ENCODE results near the gene CSH2. TPM values are rescaled to one million over a fixed set of nuclear protein-coding genes. Genes with fewer than 3 reads are reported as not detected.

Gene CSH2
- total and polyA plus RNA-seq, 2 donors (not counting 1 experiment from before 2014, with no cell fraction given) = not detected

- Histone ChIP-seq H3K4me1 (ENCODE audit: control insufficient read depth in 2 of 2, insufficient read depth in 2 of 2, low read length in 2 of 2) (peaks cover 13 to 26% of the 10 kb centered on the region in 2 donors), H3K27ac (ENCODE audit: low read length in 2 of 2) (no peak overlapping the region), H3K4me2 (replicated peaks; ENCODE audit: low read depth, low read length, poor library complexity, severe bottlenecking) (no peak overlapping the region), H3K27me3 (replicated peaks in 1 of 4; ENCODE audit: control extremely low read depth in 1 of 4, control insufficient read depth in 3 of 4, insufficient read depth in 4 of 4, low read length in 3 of 4) (no peaks in the 10 kb centered on the region), H3K36me3 (replicated peaks in 1 of 2; ENCODE audit: control extremely low read depth in 1 of 2, control insufficient read depth in 1 of 2, extremely low read depth in 1 of 2, insufficient read depth in 2 of 2, low read length in 1 of 2) (no peaks in the 10 kb centered on the region), H2AFZ (ENCODE audit: insufficient read depth, low read depth, low read length, poor library complexity, severe bottlenecking) (no peak overlapping the region), H3K9me3 (ENCODE audit: control extremely low read depth in 1 of 3, control insufficient read depth in 2 of 3, insufficient read depth in 1 of 3, low read length in 2 of 3) (peaks cover 0 to 16% (median 0%) of the 10 kb centered on the region in 3 donors), H3K9ac (ENCODE audit: low read length) (no peak overlapping the region), H3K79me2 (ENCODE audit: control insufficient read depth, insufficient read depth, low read length) (no peaks in the 10 kb centered on the region), H3K4me3 (ENCODE audit: control extremely low read depth in 1 of 5, extremely low read depth in 1 of 5, insufficient read depth in 1 of 5, low read depth in 2 of 5, low read length in 4 of 5) (no peak overlapping the region), H4K20me1 (ENCODE audit: control insufficient read depth, insufficient read depth, low read length, poor library complexity, severe bottlenecking) (no peaks in the 10 kb centered on the region)
- Mint-ChIP-seq H3K27me3 (no peaks in the 10 kb centered on the region), H3K4me3 (peak overlapping the region; percentile 88), H3K27ac (peak overlapping the region; percentile 61), H3K4me1 (peaks cover 26% of the 10 kb centered on the region), H3K9me3 (ENCODE audit: insufficient read depth) (peaks cover 3% of the 10 kb centered on the region)
- intact Hi-C loops (cut with micrococcal nuclease) = no loop called here
- ATAC-seq (ENCODE audit: low read depth) (no peak), DNase-seq (no peak)
- ChIA-PET CTCF (interaction anchor here (0.7 to 1.7 kb wide), 8 partner anchors 9 to 286 kb away, joined by 3 to 15 read pairs (median 4); partner anchors contain the start of genes FTSJ3, ICAM2 and PSMC5), POLR2A (interaction anchor here (0.6 to 1.9 kb wide), 2 partner anchors 74 to 160 kb away, joined by 3 to 6 read pairs; partner anchors contain the start of genes CCDC47 and DDX42)
- no peak for TF ChIP-seq CTCF (IDR thresholded peaks at IDR 0.05)
- WGBS (ENCODE audit: insufficient coverage) = 50% methylated on average over 2 of the region's 3 CpGs
Observed at GRCh38 chr17:63847525-63848249, 25.8 kb downstream of the CSH2 start.

- H3K4me3 ChIP-seq (ENCODE audit: control extremely low read depth in 1 of 5, extremely low read depth in 1 of 5, insufficient read depth in 1 of 5, low read depth in 2 of 5, low read length in 4 of 5) = no peak overlapping the region
- Mint-ChIP-seq H3K4me1 (peaks cover 42% of the 10 kb centered on the region), H3K9me3 (ENCODE audit: insufficient read depth) (peaks cover 3% of the 10 kb centered on the region), H3K27me3 (no peaks in the 10 kb centered on the region), H3K4me3 (no peak overlapping the region), H3K27ac (no peak overlapping the region)
- no peak overlapping the region for H3K27ac ChIP-seq (ENCODE audit: low read length in 2 of 2)
- peaks cover 18% of the 10 kb centered on the region for H4K20me1 ChIP-seq (ENCODE audit: control insufficient read depth, insufficient read depth, low read length, poor library complexity, severe bottlenecking)
- peaks cover 21% of the 10 kb centered on the region for H3K79me2 ChIP-seq (ENCODE audit: control insufficient read depth, insufficient read depth, low read length)
- intact Hi-C loops (cut with micrococcal nuclease) = loop anchor here (2.0 kb wide), 1 partner anchor 399 kb away; the partner anchor contains the start of gene CYB561
- WGBS (ENCODE audit: insufficient coverage) = no CpG with 5 or more reads among the region's 1 CpG
- ChIA-PET CTCF (no interaction called here), POLR2A (no interaction called here)
- ATAC-seq (ENCODE audit: low read depth) = no peak
- H3K9ac ChIP-seq (ENCODE audit: low read length) = no peak overlapping the region
- no peak for DNase-seq
- TF ChIP-seq CTCF (IDR thresholded peaks at IDR 0.05) = no peak
- TF ChIP-seq EZH2 (IDR thresholded peaks at IDR 0.05; ENCODE audit: borderline replicate concordance, insufficient read depth, low read depth, low read length, poor library complexity, severe bottlenecking) = no peak
- H3K9me3 ChIP-seq (ENCODE audit: control extremely low read depth in 1 of 3, control insufficient read depth in 2 of 3, insufficient read depth in 1 of 3, low read length in 2 of 3) = peaks cover 0 to 16% (median 0%) of the 10 kb centered on the region in 3 donors
- H3K36me3 ChIP-seq (replicated peaks in 1 of 2; ENCODE audit: control extremely low read depth in 1 of 2, control insufficient read depth in 1 of 2, extremely low read depth in 1 of 2, insufficient read depth in 2 of 2, low read length in 1 of 2) = no peaks in the 10 kb centered on the region
- peaks cover 26 to 42% of the 10 kb centered on the region in 2 donors for H3K4me1 ChIP-seq (ENCODE audit: control insufficient read depth in 2 of 2, insufficient read depth in 2 of 2, low read length in 2 of 2)
- no peak overlapping the region for H3K4me2 ChIP-seq (replicated peaks; ENCODE audit: low read depth, low read length, poor library complexity, severe bottlenecking)
- no peaks in the 10 kb centered on the region for H3K27me3 ChIP-seq (replicated peaks in 1 of 4; ENCODE audit: control extremely low read depth in 1 of 4, control insufficient read depth in 3 of 4, insufficient read depth in 4 of 4, low read length in 3 of 4)
- no peak overlapping the region for H2AFZ ChIP-seq (ENCODE audit: insufficient read depth, low read depth, low read length, poor library complexity, severe bottlenecking)
Observed at GRCh38 chr17:63845509-63845908, 28.0 kb downstream of the CSH2 start.
